ENCODE measurements around the gene ASB2.

Gene ASB2, protein sequence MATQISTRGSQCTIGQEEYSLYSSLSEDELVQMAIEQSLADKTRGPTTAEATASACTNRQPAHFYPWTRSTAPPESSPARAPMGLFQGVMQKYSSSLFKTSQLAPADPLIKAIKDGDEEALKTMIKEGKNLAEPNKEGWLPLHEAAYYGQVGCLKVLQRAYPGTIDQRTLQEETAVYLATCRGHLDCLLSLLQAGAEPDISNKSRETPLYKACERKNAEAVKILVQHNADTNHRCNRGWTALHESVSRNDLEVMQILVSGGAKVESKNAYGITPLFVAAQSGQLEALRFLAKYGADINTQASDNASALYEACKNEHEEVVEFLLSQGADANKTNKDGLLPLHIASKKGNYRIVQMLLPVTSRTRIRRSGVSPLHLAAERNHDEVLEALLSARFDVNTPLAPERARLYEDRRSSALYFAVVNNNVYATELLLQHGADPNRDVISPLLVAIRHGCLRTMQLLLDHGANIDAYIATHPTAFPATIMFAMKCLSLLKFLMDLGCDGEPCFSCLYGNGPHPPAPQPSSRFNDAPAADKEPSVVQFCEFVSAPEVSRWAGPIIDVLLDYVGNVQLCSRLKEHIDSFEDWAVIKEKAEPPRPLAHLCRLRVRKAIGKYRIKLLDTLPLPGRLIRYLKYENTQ

DNA sequence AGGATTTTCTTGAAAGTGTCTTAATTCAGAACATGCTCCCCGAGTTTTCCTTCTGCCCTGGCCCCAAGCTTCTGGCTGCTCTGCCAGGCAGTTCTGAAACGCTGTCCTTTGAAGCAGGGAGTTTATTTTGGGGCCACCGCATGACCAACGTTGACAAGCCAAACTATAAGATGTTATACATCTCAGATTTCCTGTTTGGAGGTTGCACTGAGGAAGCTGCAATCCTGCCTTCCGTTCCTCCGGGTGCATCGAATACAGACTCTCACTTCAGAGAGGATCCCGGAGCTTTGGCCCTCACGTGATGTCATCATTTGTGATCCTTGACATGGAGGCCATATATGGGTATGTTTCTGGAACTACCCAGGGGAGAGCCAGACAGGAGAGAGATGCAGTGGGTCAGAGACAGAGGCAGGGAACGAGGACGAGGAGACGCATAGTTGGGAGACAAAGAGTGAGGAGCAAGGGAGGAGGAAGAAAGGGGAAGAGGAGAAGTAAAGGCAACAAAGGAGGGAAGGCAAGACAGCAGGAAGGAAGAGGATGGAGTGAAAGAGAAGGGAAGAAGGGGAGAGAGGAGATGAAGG lies at the start of gene ASB2:
TSS of gene ASB2 (minus strand) at position 94 of the 581 bp plus-strand sequence. CDS start 12,031 bp downstream, outside the sequence.
- DNase-seq (ENCODE audit: low read depth), result no peak

DNA sequence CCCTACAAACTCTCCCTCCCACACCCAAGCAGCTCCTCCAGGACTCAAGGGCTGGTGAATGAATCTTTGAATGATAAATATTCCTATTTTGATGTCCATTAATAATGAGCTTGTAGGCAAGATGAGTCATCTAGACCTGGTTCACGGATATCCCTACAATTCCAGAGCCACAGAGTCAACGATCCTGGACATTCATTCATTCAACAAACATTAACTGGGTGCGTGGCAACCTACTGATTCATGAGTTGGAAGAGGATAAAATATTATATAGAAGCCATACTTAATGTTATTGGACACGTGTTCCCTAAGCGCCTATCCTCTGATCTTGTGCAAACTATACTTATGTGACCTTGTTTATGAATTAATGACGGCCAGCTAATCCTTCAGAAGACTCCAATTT lies 49.4 kb upstream of the ASB2 start:
- DNase-seq (ENCODE audit: low read depth), result no peak

DNA sequence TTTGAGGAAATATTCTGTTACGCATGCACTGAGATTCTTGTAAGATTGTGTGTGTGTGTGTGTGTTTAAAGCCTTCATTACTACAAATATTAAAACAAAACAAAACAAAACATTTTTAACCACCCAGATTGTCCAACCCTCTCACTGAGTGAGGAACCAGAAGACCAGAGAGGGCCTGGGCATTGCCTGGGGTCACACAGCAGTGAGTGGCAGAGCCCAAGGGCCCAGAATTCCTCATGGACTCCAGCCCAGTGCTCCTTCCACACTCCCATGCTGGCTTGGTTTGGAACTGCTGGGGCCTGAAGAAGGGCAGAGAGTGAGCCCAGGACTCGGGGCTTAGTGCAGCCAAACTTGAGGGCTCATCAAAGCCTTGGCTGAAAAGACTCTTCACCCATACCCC lies 48.2 kb upstream of the ASB2 start:
- no peak for DNase-seq (ENCODE audit: low read depth)

DNA sequence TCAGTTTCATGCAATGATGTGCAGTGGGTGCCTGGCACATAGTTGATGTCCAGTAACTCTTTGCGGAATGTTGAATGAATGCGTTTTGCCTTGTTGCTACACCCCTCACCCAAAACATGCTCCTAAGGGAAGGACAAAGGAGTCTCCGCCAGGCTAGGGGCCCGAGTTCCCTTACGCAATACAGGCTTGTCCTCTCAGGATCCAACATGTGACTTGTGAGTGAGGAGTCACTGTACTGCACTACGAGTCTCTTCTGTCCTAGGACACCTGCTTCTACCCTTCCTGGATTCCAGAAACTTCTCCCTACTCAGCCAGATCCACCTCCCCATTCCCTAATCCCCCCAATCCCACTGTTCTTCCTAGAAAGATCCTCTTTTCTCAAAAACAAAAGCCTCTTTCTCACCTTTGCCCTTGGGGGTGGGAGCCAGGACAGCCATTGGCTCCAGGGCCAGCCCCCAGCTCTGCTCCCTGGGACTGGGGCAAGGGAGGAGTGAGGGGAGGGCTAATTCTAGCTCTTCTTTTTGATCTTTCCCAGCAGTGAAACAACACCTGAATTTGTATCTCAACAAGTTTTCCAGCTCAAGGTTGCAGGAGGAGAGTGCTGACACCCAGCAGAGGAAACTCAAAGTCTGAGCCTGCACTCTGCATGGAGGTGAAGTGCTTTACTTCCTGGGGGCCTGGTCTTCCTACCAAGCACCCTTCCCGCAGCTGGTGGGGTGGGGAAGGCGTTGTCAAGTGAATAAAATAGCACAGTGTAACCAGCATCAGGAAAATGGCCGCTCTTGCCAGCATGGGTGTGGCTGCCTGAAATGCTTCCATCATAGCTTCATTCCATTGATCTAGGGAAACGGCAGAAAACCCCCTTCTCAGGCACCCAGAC lies 46.4 kb upstream of the ASB2 start:
- DNase-seq (ENCODE audit: low read depth), result no peak

DNA sequence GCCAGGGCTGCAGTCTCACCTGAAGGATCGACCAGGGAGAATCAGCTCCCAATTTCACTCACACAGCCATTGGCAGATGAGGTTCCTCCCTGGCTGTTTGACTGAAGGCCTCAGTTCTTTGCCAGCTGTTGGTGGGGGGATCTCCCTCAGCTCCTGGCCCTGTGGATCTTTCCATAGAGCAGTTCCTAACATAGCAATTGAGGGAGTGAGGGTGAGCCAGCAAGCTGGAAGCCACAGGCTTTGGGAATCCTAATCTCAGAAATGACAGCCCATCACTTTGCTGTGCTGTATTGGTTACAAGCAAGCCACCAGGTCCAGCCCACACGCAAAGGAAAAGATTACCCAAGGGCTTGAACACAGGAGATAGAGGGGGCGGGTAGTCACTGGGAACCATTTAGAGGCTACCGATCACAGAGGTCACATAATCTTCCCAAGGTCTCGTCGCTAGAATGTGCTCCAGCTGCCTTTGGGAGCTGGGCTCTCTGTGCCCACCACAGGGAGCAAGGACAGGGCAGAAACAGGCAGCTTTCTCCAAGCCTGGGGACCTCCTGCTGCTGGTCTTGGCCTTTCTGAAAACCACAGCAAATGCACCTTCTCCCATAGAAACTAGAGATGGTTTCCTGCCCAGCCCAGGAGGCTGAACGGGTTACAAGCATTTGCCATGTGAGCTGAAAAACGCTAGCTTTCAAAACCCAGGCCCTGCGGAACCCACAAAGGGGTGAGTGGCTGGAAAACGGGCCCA lies 45.2 kb upstream of the ASB2 start:
- no peak for DNase-seq (ENCODE audit: low read depth)

DNA sequence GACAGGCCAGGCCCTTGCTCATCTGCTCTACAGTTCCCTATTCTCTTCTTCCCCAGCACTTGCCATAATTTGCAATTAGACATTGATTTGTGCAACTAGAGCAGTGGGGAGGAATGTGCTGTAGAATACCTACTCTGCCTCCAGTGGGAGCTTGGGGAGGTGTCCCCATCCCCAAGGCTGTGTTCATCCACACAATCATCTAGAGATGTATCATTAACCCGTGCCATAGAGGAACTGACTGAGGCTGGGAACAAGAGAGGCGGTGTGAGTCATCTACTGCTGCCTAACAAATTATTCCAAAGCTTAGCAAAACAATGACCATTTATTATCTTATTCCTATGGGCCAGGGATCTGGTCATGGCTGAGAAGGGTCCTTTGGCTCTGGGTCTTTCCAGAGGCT lies 44.6 kb upstream of the ASB2 start:
- DNase-seq (ENCODE audit: low read depth), result no peak

DNA sequence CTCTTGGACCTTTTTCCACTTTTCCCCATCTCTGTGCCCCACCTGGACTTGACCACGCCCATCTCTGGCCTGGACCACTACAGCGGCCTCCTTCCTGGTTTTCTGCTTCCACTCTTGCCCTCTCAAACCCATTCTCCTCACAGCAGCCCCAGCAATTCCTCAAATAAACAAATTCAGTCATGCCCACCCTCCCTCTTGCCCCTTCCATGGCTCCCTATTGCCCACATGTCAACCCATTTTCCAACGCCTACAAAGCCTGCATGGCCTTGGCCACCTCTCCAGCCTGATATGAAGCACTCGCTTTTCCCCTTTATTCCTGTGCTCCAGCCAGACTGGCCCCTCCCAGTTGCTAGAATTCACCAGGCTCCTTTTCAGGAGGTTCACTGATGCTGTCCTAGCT lies 43.9 kb upstream of the ASB2 start:
- no peak for DNase-seq (ENCODE audit: low read depth)

DNA sequence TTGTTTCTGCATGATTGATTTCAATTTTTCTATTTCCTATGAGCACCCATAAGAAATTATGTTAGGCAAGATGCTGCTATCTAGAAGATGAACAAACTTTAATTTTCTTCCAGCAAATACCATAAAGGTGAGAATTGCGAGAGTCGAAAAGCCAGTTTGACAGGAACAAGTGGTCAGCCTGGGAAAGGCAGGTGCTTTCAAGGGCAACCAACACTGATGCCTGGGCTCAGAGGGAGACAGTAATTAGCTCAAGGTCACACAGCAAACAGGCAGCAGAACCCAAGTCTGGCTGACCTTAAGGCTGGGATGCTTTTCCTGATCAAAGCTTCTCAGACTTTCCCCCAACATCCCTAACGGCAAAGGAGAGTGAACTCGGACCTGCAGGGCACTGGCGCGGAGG lies 43.0 kb upstream of the ASB2 start:
- no peak for DNase-seq (ENCODE audit: low read depth)

DNA sequence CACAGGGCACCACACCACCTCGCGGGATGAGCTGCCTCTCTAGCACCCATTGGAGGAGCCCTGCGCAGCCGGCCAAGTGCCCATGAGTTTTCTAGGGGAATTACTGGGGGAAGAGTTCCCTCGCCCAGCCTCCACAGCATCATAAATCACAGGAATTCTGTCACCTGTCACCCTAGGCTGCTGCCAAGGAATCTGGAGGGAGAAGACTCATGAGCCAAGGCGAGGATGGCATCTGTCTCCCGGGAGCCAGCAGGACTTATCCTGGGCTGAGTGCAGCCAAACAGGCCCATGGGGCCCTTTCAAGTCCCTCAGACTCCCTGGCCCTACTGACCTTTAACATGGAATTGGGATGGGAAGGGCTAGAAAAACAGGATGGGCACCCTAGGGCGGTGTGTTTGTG lies 41.9 kb upstream of the ASB2 start:
- DNase-seq (ENCODE audit: low read depth), result no peak

DNA sequence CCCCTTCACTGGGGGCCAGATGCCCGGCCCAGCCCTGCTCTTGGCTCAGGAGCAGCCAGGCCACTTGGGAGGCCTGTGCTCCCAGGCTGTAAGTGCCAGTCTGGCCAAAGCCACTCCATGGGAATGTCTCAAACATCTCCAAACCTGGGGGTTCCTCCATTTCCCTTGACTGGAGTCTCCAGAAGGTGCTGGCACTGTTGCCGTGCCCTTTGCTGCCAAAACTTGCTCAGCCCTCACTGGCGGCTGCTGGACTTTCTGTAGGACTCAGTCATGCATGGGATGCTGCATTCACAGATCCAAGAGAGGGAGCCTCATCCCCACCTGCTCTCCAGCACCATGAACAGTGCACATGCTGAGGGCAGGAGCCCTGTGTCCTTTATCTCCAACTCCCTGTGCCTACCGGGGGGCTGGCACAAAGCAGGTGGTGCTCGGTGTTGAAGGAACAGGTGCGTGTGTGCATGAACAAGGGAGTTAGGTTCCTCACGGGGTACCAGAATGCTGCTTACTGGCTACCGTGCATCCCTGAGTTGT lies 40.1 kb upstream of the ASB2 start:
- no peak for DNase-seq (ENCODE audit: low read depth)

DNA sequence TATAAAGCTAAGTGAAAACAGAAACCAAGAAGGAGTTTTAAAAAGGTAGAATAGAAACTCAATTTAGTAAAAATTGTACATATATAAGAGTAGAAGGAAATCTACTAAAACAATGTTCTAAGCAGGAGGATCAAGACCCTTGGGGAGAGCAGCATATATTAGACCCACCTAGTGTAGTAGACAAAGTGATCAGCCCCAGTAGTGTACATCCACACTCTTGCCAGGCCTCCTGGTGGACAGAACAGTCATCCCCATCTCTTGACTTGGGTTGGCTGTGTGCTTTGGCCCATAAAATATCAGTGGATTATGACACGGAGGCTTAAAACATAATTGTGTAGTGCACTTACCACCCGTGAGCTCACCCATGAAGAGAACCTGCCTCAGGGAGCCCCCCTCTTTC lies 38.9 kb upstream of the ASB2 start:
- no peak for DNase-seq (ENCODE audit: low read depth)

DNA sequence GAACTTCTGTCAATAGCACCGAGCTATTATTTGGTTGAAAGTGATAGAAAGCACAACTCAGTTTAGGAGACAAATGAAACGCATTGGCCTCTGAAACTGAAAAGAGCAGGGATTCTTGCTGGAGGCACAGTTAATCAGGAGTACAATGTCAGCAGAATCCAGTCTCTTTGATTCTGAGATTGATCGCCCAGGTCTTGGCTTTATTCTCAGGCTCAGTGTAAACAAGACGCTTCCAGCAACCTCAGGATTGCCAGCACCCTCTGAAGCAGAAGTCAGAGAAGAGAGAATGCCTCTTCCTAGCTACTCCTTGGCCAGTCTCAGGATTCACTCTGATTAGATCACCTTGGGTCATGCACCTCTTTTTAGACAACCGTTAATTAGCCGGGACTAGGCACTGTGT lies 38.0 kb upstream of the ASB2 start:
- no peak for DNase-seq (ENCODE audit: low read depth)

DNA sequence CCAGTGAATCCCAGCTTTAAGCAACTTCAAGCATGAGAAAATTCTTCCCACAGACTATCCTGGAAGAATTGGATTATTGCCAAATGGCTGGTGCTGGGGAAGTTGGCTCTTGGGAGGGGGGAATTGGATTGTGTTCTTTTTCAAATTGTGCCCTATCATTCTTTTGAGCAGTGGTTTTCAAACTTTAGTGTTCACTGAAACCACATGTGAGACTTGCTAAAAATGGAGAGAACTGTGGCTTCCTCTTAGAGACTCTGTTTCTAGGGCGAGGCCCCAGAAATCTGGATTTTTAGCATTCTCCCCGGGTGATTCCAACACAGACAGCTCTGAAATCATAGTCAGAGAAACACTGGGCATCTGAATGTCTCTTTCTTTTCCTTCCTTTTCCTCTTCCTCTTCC lies 35.4 kb upstream of the ASB2 start:
- DNase-seq (ENCODE audit: low read depth), result no peak

DNA sequence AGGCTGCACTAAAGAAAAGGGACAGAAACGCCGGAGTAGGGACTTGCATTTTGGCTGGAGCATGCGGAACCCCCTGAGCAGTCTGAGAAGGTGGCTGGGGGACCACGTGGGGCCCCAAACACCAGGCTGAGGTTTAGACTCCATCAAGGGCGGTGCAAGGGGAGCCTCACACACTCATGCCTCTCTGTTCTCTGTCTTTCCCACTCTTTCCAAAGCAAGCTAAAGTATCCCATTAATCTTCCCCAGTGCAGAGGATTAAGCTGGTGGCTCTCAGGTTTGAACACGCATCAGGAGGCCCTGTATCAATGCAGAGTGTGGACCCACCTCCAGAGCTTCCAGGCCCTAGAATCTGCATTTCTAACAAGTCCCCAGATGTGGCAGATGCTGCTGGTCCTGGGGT lies 34.3 kb upstream of the ASB2 start:
- DNase-seq (ENCODE audit: low read depth), result no peak

DNA sequence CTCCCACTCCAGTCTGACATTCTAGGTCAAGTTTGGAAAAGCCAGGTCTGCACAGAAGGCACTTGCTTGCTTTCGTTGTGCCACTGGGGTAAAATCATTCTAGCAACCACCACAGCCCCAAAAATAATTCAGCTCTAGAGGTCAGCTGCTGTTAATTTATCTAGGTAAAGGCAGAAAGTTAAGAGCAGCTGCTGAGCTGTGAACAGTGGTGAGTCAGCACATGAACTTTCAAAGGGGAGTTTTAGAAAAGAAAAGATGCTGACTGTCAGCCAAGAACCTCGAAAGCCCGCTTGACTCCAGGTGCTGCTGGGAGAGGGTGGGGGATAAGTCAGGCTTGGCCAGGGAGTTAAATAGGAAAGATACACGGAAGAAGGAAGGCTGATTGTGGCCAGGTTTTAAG lies 33.4 kb upstream of the ASB2 start:
- no peak for DNase-seq (ENCODE audit: low read depth)

DNA sequence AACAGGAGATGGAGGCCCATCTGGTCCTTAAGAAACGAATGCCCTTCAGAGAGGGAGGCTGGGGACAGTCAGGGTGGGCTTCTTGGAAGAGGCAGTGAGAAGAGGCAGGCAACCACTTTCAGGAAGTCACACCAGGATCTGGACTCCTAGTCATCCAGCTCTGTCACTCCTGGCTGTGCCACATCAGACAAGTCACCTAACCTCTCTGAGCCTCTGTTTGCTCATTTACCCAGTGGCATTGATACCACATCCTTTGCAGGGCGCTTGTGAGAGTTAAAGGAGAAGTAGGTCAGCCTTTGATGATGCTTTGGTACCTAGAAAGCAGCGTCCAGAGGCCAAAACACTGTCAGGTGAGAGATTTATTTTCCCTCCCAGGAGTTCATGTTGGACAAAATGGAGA lies 31.9 kb upstream of the ASB2 start:
- no peak for DNase-seq (ENCODE audit: low read depth)

DNA sequence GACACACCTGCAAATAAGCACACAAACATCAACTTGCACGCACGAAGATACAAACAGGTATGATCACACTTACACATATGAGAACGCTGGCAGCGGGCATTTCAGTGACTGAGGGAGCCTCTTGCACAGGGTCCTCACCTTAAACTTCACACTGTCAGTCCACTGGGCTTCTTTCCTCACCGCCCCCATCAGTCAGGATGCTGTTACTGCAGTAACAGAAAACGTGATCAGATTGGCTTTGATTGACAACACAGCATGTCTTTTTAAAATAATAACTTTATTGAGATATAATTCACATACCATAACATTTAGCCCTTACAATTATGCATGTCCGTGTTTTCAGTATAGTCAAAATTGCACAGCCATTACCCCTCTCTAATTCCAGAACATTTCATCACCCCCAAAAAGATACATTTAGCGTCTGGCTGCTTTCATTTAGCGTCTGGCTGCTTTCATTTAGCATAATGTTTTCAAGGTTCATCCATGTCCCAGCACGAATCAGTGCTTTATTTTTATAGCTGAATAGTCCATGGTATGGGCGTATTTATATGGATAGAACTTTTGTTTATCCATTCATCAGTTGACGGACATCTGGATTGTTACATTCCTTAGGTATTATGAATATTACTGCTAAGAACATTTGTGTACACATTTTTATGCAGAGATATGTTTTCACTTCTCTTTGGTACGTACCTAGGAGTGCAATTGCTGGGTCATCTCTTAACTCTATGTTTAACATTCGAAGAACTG lies 29.1 kb upstream of the ASB2 start:
- DNase-seq (ENCODE audit: low read depth), result no peak

DNA sequence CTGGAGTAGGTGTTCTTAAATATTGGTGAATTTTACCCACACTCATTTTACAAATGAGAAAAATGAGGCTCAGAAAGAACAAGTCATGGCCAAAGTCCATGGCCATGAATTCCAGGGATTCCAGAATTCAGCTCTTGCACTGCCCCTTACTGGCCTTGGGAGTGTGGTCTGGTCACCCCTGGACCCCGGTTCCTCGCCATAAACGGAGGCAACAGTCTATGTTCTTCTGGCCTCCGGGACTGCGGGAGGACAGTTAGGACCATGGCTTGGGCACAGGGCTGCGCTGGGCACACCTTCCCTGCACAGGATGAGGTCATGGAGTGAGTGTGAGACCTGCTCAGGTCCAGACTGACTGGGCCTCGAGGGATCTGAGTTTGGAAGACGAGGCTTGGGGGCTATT lies 27.6 kb upstream of the ASB2 start:
- DNase-seq (ENCODE audit: low read depth), result no peak

DNA sequence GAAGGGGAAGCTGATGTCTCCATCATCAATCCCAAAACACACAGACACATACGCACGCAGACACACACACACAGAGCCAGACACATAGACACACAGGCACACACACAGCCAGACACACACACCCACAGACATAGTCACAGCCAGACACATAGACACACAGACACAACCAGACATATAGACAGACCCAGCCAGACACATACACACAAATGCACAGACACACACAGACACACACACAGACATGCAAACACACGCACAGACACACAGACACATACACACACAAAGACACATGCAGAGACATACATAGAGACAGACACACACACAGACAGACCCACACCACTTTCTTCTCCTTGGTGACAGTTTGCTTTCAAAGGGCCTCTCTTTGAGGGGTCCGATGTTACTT lies 27.0 kb upstream of the ASB2 start:
- no peak for DNase-seq (ENCODE audit: low read depth)

DNA sequence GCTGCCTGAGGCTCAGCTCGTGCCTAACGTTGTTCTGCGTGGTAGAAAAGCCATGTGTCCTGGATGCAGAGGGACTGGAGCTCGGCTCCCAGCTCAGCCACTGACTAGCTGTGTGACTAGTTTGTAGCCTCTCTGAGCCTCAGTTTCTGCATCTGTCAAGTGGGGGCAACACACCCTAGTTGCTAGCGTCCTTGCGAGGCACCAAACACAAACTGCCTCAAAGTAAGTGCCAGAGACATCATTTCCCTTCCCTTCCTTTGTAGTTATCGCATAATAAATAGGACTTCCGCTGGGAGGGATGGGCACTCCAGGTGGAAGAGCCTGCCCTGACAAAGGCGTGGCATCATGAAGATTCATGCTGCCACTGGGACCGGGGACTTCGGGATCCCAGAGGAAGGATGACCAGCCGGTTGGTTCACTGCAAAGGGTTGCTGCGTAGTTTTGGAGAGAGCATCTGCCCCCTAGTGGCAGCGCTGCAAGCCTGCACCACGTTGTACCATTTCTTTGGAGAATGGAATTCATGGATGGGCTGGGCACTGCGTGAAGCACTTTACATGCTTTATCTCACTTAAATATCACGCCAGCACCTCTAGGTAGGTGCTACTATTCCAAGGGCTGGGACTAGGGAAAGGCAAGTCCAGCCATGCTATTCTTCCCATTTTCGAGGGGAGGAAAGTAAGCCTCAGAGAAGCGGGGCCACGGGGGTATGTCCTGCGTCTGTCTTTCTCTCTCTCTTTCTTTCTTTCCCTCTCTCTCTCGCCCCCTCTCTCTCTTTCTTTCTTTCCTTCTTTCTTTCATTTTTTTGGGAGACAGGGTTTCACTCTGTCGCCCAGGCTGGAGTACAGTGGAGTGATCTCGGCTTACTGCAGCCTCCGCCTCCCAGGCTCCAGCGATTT lies 25.4 kb upstream of the ASB2 start:
- peak; percentile 45 for DNase-seq (ENCODE audit: low read depth)
